PC-9 (cell line): ENCODE data around the gene ITSN2. TPM values are rescaled to one million over a fixed set of nuclear protein-coding genes. Genes with fewer than 3 reads are reported as not detected.

ENCODE experiments used
- BruUV-seq: library from RNA; stranded (reverse); fragments of 400-500 nt; replicated peaks from 2 replicates; lab custom pipeline; 2021; lab: Mats Ljungman, UMichigan
- CTCF ChIA-PET: fragments of 300-600 bp; sonication (Branson Sonifier 250); formaldehyde crosslinking; loops from one replicate; lab custom pipeline; 2022; ENCODE audit warnings: antibody characterized with exemption; lab: Charles Lee
- POLR2A ChIA-PET: fragments of 300-600 bp; sonication (Branson Sonifier 250); formaldehyde crosslinking; loops from one replicate; lab custom pipeline; 2022; ENCODE audit warnings: antibody characterized with exemption; ENCODE audit not compliant: unreplicated experiment; lab: Charles Lee
- DNase-seq, 2 experiments: peaks; one replicate each; pipeline versions ENCODE4 v3.0.0 to v3.0.0-alpha.2; 2015 to 2022; ENCODE audit warnings: mixed read lengths in 1 of 2
- H2AFZ ChIP-seq: fragments of 200-600 bp; sonication (generic); 2 replicates; pipeline ENCODE4 v1.8.1; 2017; ENCODE audit warnings: antibody characterized with exemption
- H3F3A ChIP-seq: fragments of 200-600 bp; sonication (generic); 2 replicates; pipeline ENCODE4 v1.8.1; 2017; ENCODE audit warnings: antibody characterized with exemption, mild to moderate bottlenecking, low read depth; ENCODE audit not compliant: insufficient read depth
- H3K27ac ChIP-seq: fragments of 200-600 bp; sonication (generic); 2 replicates; pipeline ENCODE4 v1.6.1; 2016; ENCODE audit warnings: mixed run types
- H3K27me3 ChIP-seq: fragments of 200-600 bp; sonication (generic); 2 replicates; pipeline ENCODE4 v1.6.1; 2016; ENCODE audit warnings: low read depth, mixed run types; ENCODE audit not compliant: insufficient read depth
- H3K36me3 ChIP-seq: fragments of 200-600 bp; sonication (generic); 2 replicates; pipeline ENCODE4 v1.6.1; 2016; ENCODE audit warnings: low read depth, mixed run types
- H3K4me1 ChIP-seq: fragments of 200-600 bp; sonication (generic); replicated peaks from 2 replicates; pipeline ENCODE4 v1.6.1; 2016; ENCODE audit warnings: mixed run types; ENCODE audit not compliant: insufficient read depth
- H3K4me2 ChIP-seq: fragments of 200-600 bp; sonication (generic); 2 replicates; pipeline ENCODE4 v1.6.1; 2017; ENCODE audit warnings: mixed run types
- H3K4me3 ChIP-seq: fragments of 200-600 bp; sonication (generic); 2 replicates; pipeline ENCODE4 v1.6.1; 2016; ENCODE audit warnings: mixed run types
- H3K79me2 ChIP-seq: fragments of 200-600 bp; sonication (generic); 2 replicates; pipeline ENCODE4 v1.6.1; 2017; ENCODE audit warnings: low read depth, mixed run types
- H3K9me2 ChIP-seq: fragments of 200-600 bp; sonication (generic); 2 replicates; pipeline ENCODE4 v1.8.1; 2017; ENCODE audit warnings: mild to moderate bottlenecking; ENCODE audit not compliant: insufficient read depth
- H3K9me3 ChIP-seq: fragments of 200-600 bp; sonication (generic); 2 replicates; pipeline ENCODE4 v1.8.1; 2016; ENCODE audit warnings: low read depth; ENCODE audit not compliant: insufficient read depth
- H4K20me1 ChIP-seq: fragments of 200-600 bp; sonication (generic); 2 replicates; pipeline ENCODE4 v1.8.1; 2017; ENCODE audit not compliant: insufficient read depth
- CTCF ChIP-seq: fragments of 200-600 bp; sonication (generic); conservative IDR thresholded peaks from 2 replicates; pipeline ENCODE4 v1.6.1; 2017; ENCODE audit warnings: mixed run types, antibody characterized with exemption, mild to moderate bottlenecking, moderate library complexity
- EZH2 ChIP-seq: fragments of 200-600 bp; sonication (generic); IDR thresholded peaks from 2 replicates; pipeline ENCODE4 v1.8.0; 2017; ENCODE audit warnings: antibody characterized with exemption, low read depth
- intact Hi-C: fragments of 100-400 bp; cut with micrococcal nuclease; formaldehyde crosslinking; loops from one replicate; pipeline ENCODE4 v1.10.0; 2022; ENCODE audit not compliant: unreplicated experiment
- total RNA-seq: library from RNA; stranded (reverse); gene quantifications from 2 replicates; pipeline ENCODE4 v1.2.3, GENCODE V29; 2021

The ITSN2 gene
- total RNA-seq, 1 experiment from 2014 or later: 28.4 TPM

DNA sequence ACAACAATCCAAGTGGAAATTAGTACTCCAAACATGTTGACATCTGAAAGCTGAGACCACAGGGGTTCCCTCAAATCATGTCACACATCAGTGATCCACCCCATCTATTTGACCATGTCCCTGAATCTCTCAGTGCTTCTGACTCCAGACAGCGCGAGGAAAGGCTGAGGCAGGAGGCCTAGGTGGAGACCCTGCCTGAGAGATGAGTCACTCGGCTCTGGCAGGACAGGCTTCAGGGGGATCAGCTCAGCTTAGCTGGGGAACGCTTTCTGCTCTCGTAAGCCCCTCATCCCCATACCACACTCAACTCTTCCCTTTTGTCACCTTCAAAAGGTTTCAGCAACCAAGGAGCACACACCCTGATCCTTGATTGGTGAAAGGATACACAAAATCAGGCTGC, 191.3 kb downstream of the ITSN2 start:
- TF ChIP-seq EZH2 (no peak), CTCF (no peak)
- Histone ChIP-seq H3K4me3 (no peak overlapping the region), H3K27me3 (no peaks in the 10 kb centered on the region), H4K20me1 (no peaks in the 10 kb centered on the region), H3K27ac (no peak overlapping the region), H3K79me2 (no peaks in the 10 kb centered on the region), H3K9me2 (no peaks in the 10 kb centered on the region), H3F3A (no peaks in the 10 kb centered on the region), H3K36me3 (no peaks in the 10 kb centered on the region), H3K4me1 (no peaks in the 10 kb centered on the region), H3K4me2 (no peak overlapping the region), H2AFZ (no peak overlapping the region), H3K9me3 (no peaks in the 10 kb centered on the region)
- CTCF ChIA-PET: no interaction called here
- BruUV-seq: no TSS peak
- POLR2A ChIA-PET: no interaction called here
- intact Hi-C loops: no loop called here
- no peak for DNase-seq

- peak in 1 of 2 experiments; percentile 31 for DNase-seq
- no TSS peak for BruUV-seq
- Histone ChIP-seq H3K79me2 (no peaks in the 10 kb centered on the region), H3K9me2 (no peaks in the 10 kb centered on the region), H3K27me3 (no peaks in the 10 kb centered on the region), H3K4me3 (no peak overlapping the region), H3K9me3 (no peaks in the 10 kb centered on the region; the same call in 1 of the 2 replicates), H3K4me2 (no peak overlapping the region), H3F3A (no peaks in the 10 kb centered on the region), H3K4me1 (no peaks in the 10 kb centered on the region), H3K27ac (no peak overlapping the region), H4K20me1 (no peaks in the 10 kb centered on the region), H3K36me3 (no peaks in the 10 kb centered on the region), H2AFZ (no peak overlapping the region)
- no peak for TF ChIP-seq EZH2
- TF ChIP-seq CTCF: peak; percentile 73
- ChIA-PET CTCF (interaction anchor here (0.6 kb wide), 1 partner anchor 58 kb away, joined by 9 read pairs; no protein-coding TSS in a partner anchor), POLR2A (interaction anchor here (0.5 kb wide), 1 partner anchor 86 kb away, joined by 4 read pairs; no protein-coding TSS in a partner anchor)
- intact Hi-C loops: loop anchor here (1.0 kb wide), 1 partner anchor 80 kb away; the partner anchor contains the start of gene TP53I3
Measured at GRCh38 chr2:24164416-24164973, 195.8 kb downstream of the ITSN2 start.

- H3K4me1 ChIP-seq: no peaks in the 10 kb centered on the region
- no peaks in the 10 kb centered on the region; the same call in 1 of the 2 replicates for H3K9me3 ChIP-seq
- H3K79me2 ChIP-seq: no peaks in the 10 kb centered on the region
- BruUV-seq: no TSS peak
- H3K27ac ChIP-seq: no peak overlapping the region
- H3F3A ChIP-seq: no peaks in the 10 kb centered on the region
- no peak overlapping the region for H2AFZ ChIP-seq
- CTCF ChIA-PET: no interaction called here
- no peak for TF ChIP-seq EZH2
- TF ChIP-seq CTCF: no peak
- no peaks in the 10 kb centered on the region for H3K36me3 ChIP-seq
- no peaks in the 10 kb centered on the region for H4K20me1 ChIP-seq
- H3K9me2 ChIP-seq: no peaks in the 10 kb centered on the region
- no peaks in the 10 kb centered on the region for H3K27me3 ChIP-seq
- POLR2A ChIA-PET: interaction anchor here (0.7 kb wide), 1 partner anchor 673 kb away, joined by 4 read pairs; no protein-coding TSS in a partner anchor
- intact Hi-C loops: no loop called here
- DNase-seq: no peak
- H3K4me2 ChIP-seq: no peak overlapping the region
- H3K4me3 ChIP-seq: no peak overlapping the region
Measured at GRCh38 chr2:24163601-24164000, 196.7 kb downstream of the ITSN2 start.
